ENCODE data around the gene RBMS1. TPM values are rescaled to one million over a fixed set of nuclear protein-coding genes. Genes with fewer than 3 reads are reported as not detected.

Gene RBMS1
- total and polyA plus RNA-seq, 2 donors = 39.8 to 53.7 TPM

- H3K4me1 ChIP-seq (ENCODE audit: control insufficient read depth in 2 of 2, insufficient read depth in 2 of 2, low read length in 2 of 2) = peaks cover 3 to 19% of the 10 kb centered on the region in 2 donors
- no peaks in the 10 kb centered on the region for H3K27me3 ChIP-seq (ENCODE audit: control insufficient read depth in 2 of 2, insufficient read depth in 1 of 2, low read length in 1 of 2)
- H3K9me3 ChIP-seq (ENCODE audit: control insufficient read depth in 2 of 2, insufficient read depth in 1 of 2, low read length in 1 of 2) = no peaks in the 10 kb centered on the region
- DNase-seq (ENCODE audit: low read depth in 6 of 9, low spot score in 9 of 9) = no peak
- no peaks in the 10 kb centered on the region for H3K36me3 ChIP-seq (ENCODE audit: control insufficient read depth in 2 of 2, insufficient read depth in 2 of 2, low read length in 1 of 2)
- no peak overlapping the region for H3K27ac ChIP-seq (ENCODE audit: low read depth in 1 of 2, low read length in 1 of 2)
- H3K4me3 ChIP-seq (ENCODE audit: low read length in 2 of 2) = no peak overlapping the region
- WGBS = 80% methylated on average over 5 of the region's 5 CpGs
Observed at GRCh38 chr2:160380611-160381010, 113.0 kb downstream of the RBMS1 start.

GRCh38 chr2:160380000-160380570 is 113.5 kb downstream of the RBMS1 start:
- Histone ChIP-seq H3K27ac (ENCODE audit: low read depth in 1 of 2, low read length in 1 of 2) (peak overlapping the region in 1 of 2 donors; percentile 10), H3K27me3 (ENCODE audit: control insufficient read depth in 2 of 2, insufficient read depth in 1 of 2, low read length in 1 of 2) (no peaks in the 10 kb centered on the region), H3K4me3 (ENCODE audit: low read length in 2 of 2) (no peak overlapping the region), H3K36me3 (ENCODE audit: control insufficient read depth in 2 of 2, insufficient read depth in 2 of 2, low read length in 1 of 2) (no peaks in the 10 kb centered on the region), H3K4me1 (ENCODE audit: control insufficient read depth in 2 of 2, insufficient read depth in 2 of 2, low read length in 2 of 2) (peaks cover 5 to 20% of the 10 kb centered on the region in 2 donors), H3K9me3 (ENCODE audit: control insufficient read depth in 2 of 2, insufficient read depth in 1 of 2, low read length in 1 of 2) (no peaks in the 10 kb centered on the region)
- no peak for DNase-seq (ENCODE audit: low read depth in 6 of 9, low spot score in 9 of 9)
- WGBS = 97% methylated on average over 7 of the region's 7 CpGs

GRCh38 chr2:160379399-160379798 is 114.2 kb downstream of the RBMS1 start:
- Histone ChIP-seq H3K4me1 (ENCODE audit: control insufficient read depth in 2 of 2, insufficient read depth in 2 of 2, low read length in 2 of 2) (peaks cover 5 to 20% of the 10 kb centered on the region in 2 donors), H3K27ac (ENCODE audit: low read depth in 1 of 2, low read length in 1 of 2) (no peak overlapping the region), H3K27me3 (ENCODE audit: control insufficient read depth in 2 of 2, insufficient read depth in 1 of 2, low read length in 1 of 2) (no peaks in the 10 kb centered on the region), H3K36me3 (ENCODE audit: control insufficient read depth in 2 of 2, insufficient read depth in 2 of 2, low read length in 1 of 2) (no peaks in the 10 kb centered on the region), H3K4me3 (ENCODE audit: low read length in 2 of 2) (no peak overlapping the region), H3K9me3 (ENCODE audit: control insufficient read depth in 2 of 2, insufficient read depth in 1 of 2, low read length in 1 of 2) (no peaks in the 10 kb centered on the region)
- DNase-seq (ENCODE audit: low read depth in 6 of 9, low spot score in 9 of 9) = no peak
- 82% methylated on average over 3 of the region's 3 CpGs for WGBS

- Histone ChIP-seq H3K4me1 (ENCODE audit: control insufficient read depth in 2 of 2, insufficient read depth in 2 of 2, low read length in 2 of 2) (peaks cover 5 to 26% of the 10 kb centered on the region in 2 donors), H3K27ac (ENCODE audit: low read depth in 1 of 2, low read length in 1 of 2) (no peak overlapping the region), H3K27me3 (ENCODE audit: control insufficient read depth in 2 of 2, insufficient read depth in 1 of 2, low read length in 1 of 2) (no peaks in the 10 kb centered on the region), H3K36me3 (ENCODE audit: control insufficient read depth in 2 of 2, insufficient read depth in 2 of 2, low read length in 1 of 2) (no peaks in the 10 kb centered on the region), H3K4me3 (ENCODE audit: low read length in 2 of 2) (no peak overlapping the region), H3K9me3 (ENCODE audit: control insufficient read depth in 2 of 2, insufficient read depth in 1 of 2, low read length in 1 of 2) (no peaks in the 10 kb centered on the region)
- no peak for DNase-seq (ENCODE audit: low read depth in 6 of 9, low spot score in 9 of 9)
- 86% methylated on average over 6 of the region's 6 CpGs for WGBS
Observed at GRCh38 chr2:160377204-160377995, 116.2 kb downstream of the RBMS1 start.

- no peaks in the 10 kb centered on the region for H3K36me3 ChIP-seq (ENCODE audit: control insufficient read depth in 2 of 2, insufficient read depth in 2 of 2, low read length in 1 of 2)
- WGBS = 96% methylated on average over 4 of the region's 4 CpGs
- H3K27me3 ChIP-seq (ENCODE audit: control insufficient read depth in 2 of 2, insufficient read depth in 1 of 2, low read length in 1 of 2) = no peaks in the 10 kb centered on the region
- DNase-seq (ENCODE audit: low read depth in 6 of 9, low spot score in 9 of 9) = no peak
- peaks cover 5 to 27% of the 10 kb centered on the region in 2 donors for H3K4me1 ChIP-seq (ENCODE audit: control insufficient read depth in 2 of 2, insufficient read depth in 2 of 2, low read length in 2 of 2)
- H3K9me3 ChIP-seq (ENCODE audit: control insufficient read depth in 2 of 2, insufficient read depth in 1 of 2, low read length in 1 of 2) = no peaks in the 10 kb centered on the region
- no peak overlapping the region for H3K4me3 ChIP-seq (ENCODE audit: low read length in 2 of 2)
- no peak overlapping the region for H3K27ac ChIP-seq (ENCODE audit: low read depth in 1 of 2, low read length in 1 of 2)
Observed at GRCh38 chr2:160376576-160376975, 117.0 kb downstream of the RBMS1 start.

- no peaks in the 10 kb centered on the region for H3K36me3 ChIP-seq (ENCODE audit: control insufficient read depth in 2 of 2, insufficient read depth in 2 of 2, low read length in 1 of 2)
- DNase-seq (ENCODE audit: low read depth in 6 of 9, low spot score in 9 of 9) = peak in 4 of 9 donors; percentile 32 to 63 (median 44)
- H3K27ac ChIP-seq (ENCODE audit: low read depth in 1 of 2, low read length in 1 of 2) = no peak overlapping the region
- H3K9me3 ChIP-seq (ENCODE audit: control insufficient read depth in 2 of 2, insufficient read depth in 1 of 2, low read length in 1 of 2) = no peaks in the 10 kb centered on the region
- H3K4me3 ChIP-seq (ENCODE audit: low read length in 2 of 2) = no peak overlapping the region
- peaks cover 5 to 28% of the 10 kb centered on the region in 2 donors for H3K4me1 ChIP-seq (ENCODE audit: control insufficient read depth in 2 of 2, insufficient read depth in 2 of 2, low read length in 2 of 2)
- H3K27me3 ChIP-seq (ENCODE audit: control insufficient read depth in 2 of 2, insufficient read depth in 1 of 2, low read length in 1 of 2) = no peaks in the 10 kb centered on the region
- 51% methylated on average over 2 of the region's 2 CpGs for WGBS
Observed at GRCh38 chr2:160375802-160376469, 117.7 kb downstream of the RBMS1 start.

- Histone ChIP-seq H3K36me3 (ENCODE audit: control insufficient read depth in 2 of 2, insufficient read depth in 2 of 2, low read length in 1 of 2) (no peaks in the 10 kb centered on the region), H3K4me1 (ENCODE audit: control insufficient read depth in 2 of 2, insufficient read depth in 2 of 2, low read length in 2 of 2) (peaks cover 5 to 25% of the 10 kb centered on the region in 2 donors), H3K27me3 (ENCODE audit: control insufficient read depth in 2 of 2, insufficient read depth in 1 of 2, low read length in 1 of 2) (no peaks in the 10 kb centered on the region), H3K4me3 (ENCODE audit: low read length in 2 of 2) (no peak overlapping the region), H3K9me3 (ENCODE audit: control insufficient read depth in 2 of 2, insufficient read depth in 1 of 2, low read length in 1 of 2) (no peaks in the 10 kb centered on the region), H3K27ac (ENCODE audit: low read depth in 1 of 2, low read length in 1 of 2) (no peak overlapping the region)
- WGBS = 99% methylated on average over 4 of the region's 4 CpGs
- DNase-seq (ENCODE audit: low read depth in 6 of 9, low spot score in 9 of 9) = no peak
Observed at GRCh38 chr2:160375037-160375436, 118.6 kb downstream of the RBMS1 start.

- Histone ChIP-seq H3K27me3 (ENCODE audit: control insufficient read depth in 2 of 2, insufficient read depth in 1 of 2, low read length in 1 of 2) (no peaks in the 10 kb centered on the region), H3K9me3 (ENCODE audit: control insufficient read depth in 2 of 2, insufficient read depth in 1 of 2, low read length in 1 of 2) (no peaks in the 10 kb centered on the region), H3K27ac (ENCODE audit: low read depth in 1 of 2, low read length in 1 of 2) (no peak overlapping the region), H3K36me3 (ENCODE audit: control insufficient read depth in 2 of 2, insufficient read depth in 2 of 2, low read length in 1 of 2) (no peaks in the 10 kb centered on the region), H3K4me3 (ENCODE audit: low read length in 2 of 2) (no peak overlapping the region), H3K4me1 (ENCODE audit: control insufficient read depth in 2 of 2, insufficient read depth in 2 of 2, low read length in 2 of 2) (peaks cover 5 to 30% of the 10 kb centered on the region in 2 donors)
- no peak for DNase-seq (ENCODE audit: low read depth in 6 of 9, low spot score in 9 of 9)
Observed at GRCh38 chr2:160373666-160374065, 119.9 kb downstream of the RBMS1 start.

- H3K9me3 ChIP-seq (ENCODE audit: control insufficient read depth in 2 of 2, insufficient read depth in 1 of 2, low read length in 1 of 2) = no peaks in the 10 kb centered on the region
- peaks cover 7 to 32% of the 10 kb centered on the region in 2 donors for H3K4me1 ChIP-seq (ENCODE audit: control insufficient read depth in 2 of 2, insufficient read depth in 2 of 2, low read length in 2 of 2)
- H3K4me3 ChIP-seq (ENCODE audit: low read length in 2 of 2) = no peak overlapping the region
- DNase-seq (ENCODE audit: low read depth in 6 of 9, low spot score in 9 of 9) = no peak
- H3K27ac ChIP-seq (ENCODE audit: low read depth in 1 of 2, low read length in 1 of 2) = no peak overlapping the region
- WGBS = 83% methylated on average over 2 of the region's 2 CpGs
- H3K36me3 ChIP-seq (ENCODE audit: control insufficient read depth in 2 of 2, insufficient read depth in 2 of 2, low read length in 1 of 2) = no peaks in the 10 kb centered on the region
- H3K27me3 ChIP-seq (ENCODE audit: control insufficient read depth in 2 of 2, insufficient read depth in 1 of 2, low read length in 1 of 2) = no peaks in the 10 kb centered on the region
Observed at GRCh38 chr2:160373263-160373662, 120.3 kb downstream of the RBMS1 start.

Data from thymus (tissue), 11 donors.